ENCODE results near the gene ANLN.

- TF ChIP-seq CTCF (IDR thresholded peaks at IDR 0.05 in 4 of 5, conservative IDR thresholded peaks at IDR 0.05 in 1 of 5), result no peak
- TF ChIP-seq POLR2A (IDR thresholded peaks at IDR 0.05), result no peak
Observed at GRCh38 chr7:36403452-36403851, 13.8 kb downstream of the ANLN start.
